Astrocyte (in vitro differentiated cells and primary cell): ENCODE data around the gene NTM. TPM values are rescaled to one million over a fixed set of nuclear protein-coding genes. Genes with fewer than 3 reads are reported as not detected.

ENCODE experiments used
- DNase-seq: peaks from one replicate; pipeline ENCODE4 v3.0.0-alpha.2; 2010; ENCODE audit warnings: low read depth
- FAIRE-seq: peaks from 2 replicates; lab custom pipeline; 2011; peaks lifted over from hg19 to GRCh38; lab: Jason Lieb, UNC
- H2AFZ ChIP-seq: 2 replicates; pipeline ENCODE4 v1.6.0; 2012; ENCODE audit warnings: low read depth, low read length, inconsistent platforms
- H3K27ac ChIP-seq: 2 replicates; pipeline ENCODE4 v1.5.1; 2011; ENCODE audit warnings: low read depth, low read length, inconsistent platforms
- H3K27me3 ChIP-seq: 2 replicates; pipeline ENCODE4 v1.6.0; 2011; ENCODE audit warnings: low read length, inconsistent platforms; ENCODE audit not compliant: insufficient read depth
- H3K36me3 ChIP-seq: 2 replicates; pipeline ENCODE4 v1.5.1; 2011; ENCODE audit warnings: low read length, inconsistent platforms; ENCODE audit not compliant: insufficient read depth
- H3K4me1 ChIP-seq: 2 replicates; pipeline ENCODE4 v1.5.1; 2011; ENCODE audit warnings: low read length, inconsistent platforms; ENCODE audit not compliant: insufficient read depth
- H3K4me2 ChIP-seq: 2 replicates; pipeline ENCODE4 v1.6.0; 2012; ENCODE audit warnings: low read length, inconsistent platforms
- H3K4me3 ChIP-seq: 2 replicates; pipeline ENCODE4 v1.5.1; 2011; ENCODE audit warnings: low read depth, mild to moderate bottlenecking, low read length, inconsistent platforms; ENCODE audit not compliant: insufficient read depth
- H3K79me2 ChIP-seq: 2 replicates; pipeline ENCODE4 v1.6.0; 2012; ENCODE audit warnings: mild to moderate bottlenecking, low read length, inconsistent platforms; ENCODE audit not compliant: insufficient read depth
- H3K9ac ChIP-seq: 2 replicates; pipeline ENCODE4 v1.6.0; 2012; ENCODE audit warnings: mild to moderate bottlenecking, low read length, inconsistent platforms
- H3K9me3 ChIP-seq: 2 replicates; pipeline ENCODE4 v1.5.1; 2012; ENCODE audit warnings: low read depth, mild to moderate bottlenecking, low read length, inconsistent platforms; ENCODE audit not compliant: insufficient read depth
- H4K20me1 ChIP-seq: 2 replicates; pipeline ENCODE4 v1.6.0; 2012; ENCODE audit warnings: low read length, inconsistent platforms; ENCODE audit not compliant: insufficient read depth
- H3K27ac Mint-ChIP-seq: one replicate; pipeline ENCODE4 v1.8.0; 2021; ENCODE audit warnings: mild to moderate bottlenecking, mixed read lengths; ENCODE audit not compliant: unreplicated experiment
- H3K27me3 Mint-ChIP-seq: one replicate; pipeline ENCODE4 v1.8.0; 2021; ENCODE audit warnings: low read depth, mixed read lengths; ENCODE audit not compliant: unreplicated experiment
- H3K36me3 Mint-ChIP-seq: one replicate; pipeline ENCODE4 v1.8.0; 2021; ENCODE audit warnings: low read depth, mixed read lengths; ENCODE audit not compliant: unreplicated experiment
- H3K4me1 Mint-ChIP-seq: one replicate; pipeline ENCODE4 v1.8.0; 2021; ENCODE audit warnings: low read depth, mixed read lengths; ENCODE audit not compliant: unreplicated experiment
- H3K4me3 Mint-ChIP-seq: one replicate; pipeline ENCODE4 v1.8.0; 2021; ENCODE audit warnings: mild to moderate bottlenecking, moderate library complexity, mixed read lengths; ENCODE audit not compliant: unreplicated experiment
- H3K9me3 Mint-ChIP-seq: one replicate; pipeline ENCODE4 v1.8.0; 2021; ENCODE audit warnings: mild to moderate bottlenecking, mixed read lengths; ENCODE audit not compliant: unreplicated experiment
- CTCF ChIP-seq: IDR thresholded peaks from 2 replicates; pipeline ENCODE4 v1.5.1; 2011; ENCODE audit warnings: low read depth, mild to moderate bottlenecking, inconsistent platforms, low read length, moderate library complexity; ENCODE audit not compliant: insufficient read depth
- EZH2 ChIP-seq: IDR thresholded peaks from 2 replicates; pipeline ENCODE4 v1.6.1; 2012; ENCODE audit warnings: mild to moderate bottlenecking, low read length, inconsistent platforms; ENCODE audit not compliant: insufficient read depth
- total RNA-seq: library from RNA; stranded (reverse); gene quantifications from 2 replicates; pipeline ENCODE4 v1.2.1, GENCODE V29; 2021

NTM gene
- total RNA-seq, 1 donor from 2014 or later, result 98.2 TPM

DNA sequence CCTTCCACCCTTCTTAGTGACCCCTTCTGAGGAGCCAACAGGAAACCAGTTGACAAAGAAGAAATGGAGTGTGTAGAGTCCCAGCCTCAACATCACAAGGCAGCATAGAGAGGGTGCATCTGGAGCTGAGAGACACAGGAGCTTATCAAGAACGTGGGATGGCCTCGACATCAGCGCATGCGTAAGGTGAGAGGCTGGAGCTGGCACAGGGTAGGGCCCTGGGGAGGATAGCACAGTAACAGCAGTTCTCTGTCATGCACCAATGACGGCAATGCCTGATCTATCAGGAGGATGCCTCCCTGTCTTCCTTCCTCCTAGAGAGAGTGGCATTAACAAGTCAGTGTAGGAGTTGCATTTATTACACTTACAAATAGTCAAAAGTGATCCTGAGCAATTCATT is 426.1 kb downstream of the NTM start:
- no peaks in the 10 kb centered on the region for H3K9me3 Mint-ChIP-seq
- no peak overlapping the region for H3K9ac ChIP-seq

DNA sequence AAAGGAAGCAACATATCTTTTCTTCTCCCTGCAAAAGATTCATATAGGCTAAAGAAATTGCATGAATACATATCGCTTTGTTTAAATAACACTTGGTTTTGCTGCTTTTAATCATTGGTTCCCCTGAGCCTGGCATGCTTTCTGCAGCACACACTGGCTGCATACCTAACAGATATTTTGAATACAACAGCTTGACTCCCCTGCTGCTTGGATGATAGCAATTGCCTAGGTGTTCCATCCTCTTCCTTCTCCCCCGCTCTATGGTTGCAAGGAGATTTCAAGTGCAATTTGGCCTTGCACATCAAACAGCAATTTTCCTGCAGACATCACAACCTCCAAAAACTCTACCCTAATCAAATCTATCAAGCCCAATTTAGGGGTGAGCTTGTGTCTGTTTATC is 430.0 kb downstream of the NTM start:
- no peaks in the 10 kb centered on the region for H3K4me1 Mint-ChIP-seq
- H2AFZ ChIP-seq, result no peak overlapping the region
- H3K36me3 Mint-ChIP-seq, result no peaks in the 10 kb centered on the region
- H3K27me3 ChIP-seq, result peaks cover 4% of the 10 kb centered on the region
- no peaks in the 10 kb centered on the region for H3K9me3 ChIP-seq
- H3K4me1 ChIP-seq, result no peaks in the 10 kb centered on the region
- H3K79me2 ChIP-seq, result no peaks in the 10 kb centered on the region
- no peak overlapping the region for H3K27ac Mint-ChIP-seq
- H3K4me3 Mint-ChIP-seq, result no peak overlapping the region
- TF ChIP-seq CTCF (no peak), EZH2 (no peak)
- no peak overlapping the region for H3K4me3 ChIP-seq
- H3K27ac ChIP-seq, result no peak overlapping the region
- no peak overlapping the region for H3K9ac ChIP-seq
- DNase-seq (no peak), FAIRE-seq (no peak)
- H3K4me2 ChIP-seq, result no peak overlapping the region
- H3K27me3 Mint-ChIP-seq, result peaks cover 55% of the 10 kb centered on the region
- H3K36me3 ChIP-seq, result no peaks in the 10 kb centered on the region
- peaks cover 3% of the 10 kb centered on the region for H3K9me3 Mint-ChIP-seq
- H4K20me1 ChIP-seq, result no peaks in the 10 kb centered on the region

More for the DNA sequence above, 426.1 kb downstream of the NTM start:
- TF ChIP-seq CTCF (no peak), EZH2 (no peak)
- Histone ChIP-seq H3K27ac (no peak overlapping the region), H3K4me1 (no peaks in the 10 kb centered on the region), H3K9me3 (no peaks in the 10 kb centered on the region), H3K4me3 (no peak overlapping the region), H3K79me2 (no peaks in the 10 kb centered on the region), H2AFZ (no peak overlapping the region), H3K4me2 (no peak overlapping the region), H4K20me1 (no peaks in the 10 kb centered on the region), H3K36me3 (no peaks in the 10 kb centered on the region), H3K27me3 (peaks cover 7% of the 10 kb centered on the region)
- Mint-ChIP-seq H3K27ac (no peak overlapping the region), H3K4me3 (no peak overlapping the region), H3K27me3 (peaks cover 34% of the 10 kb centered on the region), H3K4me1 (peaks cover 6% of the 10 kb centered on the region), H3K36me3 (no peaks in the 10 kb centered on the region)
- DNase-seq (no peak), FAIRE-seq (no peak)

DNA sequence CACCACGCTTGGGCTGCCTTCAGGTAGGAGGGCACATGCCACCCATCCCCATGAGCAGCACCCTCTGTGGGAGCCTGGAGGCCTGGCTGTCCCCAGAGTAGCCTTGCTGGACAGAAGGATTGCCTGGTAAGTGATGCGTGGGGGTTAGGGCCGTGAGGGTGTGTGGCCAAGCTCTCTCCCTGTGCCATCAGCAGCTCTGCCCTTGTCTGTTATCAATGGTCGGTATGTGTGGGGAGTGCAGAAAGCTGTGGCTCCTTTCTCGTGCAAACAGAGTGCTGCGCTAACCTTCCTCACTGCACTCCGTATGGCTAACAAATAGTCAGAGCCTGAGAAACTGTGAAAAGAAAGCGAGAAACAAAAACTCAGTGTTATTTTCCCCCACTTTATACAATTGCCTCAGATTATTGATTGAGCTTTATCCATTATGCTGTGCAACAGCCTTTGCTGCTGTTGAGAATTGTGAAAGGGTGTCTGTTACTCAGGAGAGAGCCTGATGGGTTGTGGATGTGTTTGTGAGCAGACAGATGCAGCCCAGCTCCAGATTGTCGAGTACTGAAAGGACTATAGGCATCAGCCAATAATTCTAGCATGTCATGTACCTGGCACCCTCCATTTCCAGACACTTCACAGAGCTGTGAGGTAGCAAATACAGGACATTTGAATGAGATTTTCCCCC is 432.2 kb downstream of the NTM start:
- no peak overlapping the region for H3K4me2 ChIP-seq
- Mint-ChIP-seq H3K27me3 (peaks cover 46% of the 10 kb centered on the region), H3K9me3 (peaks cover 3% of the 10 kb centered on the region)

More for the DNA sequence above, 432.2 kb downstream of the NTM start:
- Histone ChIP-seq H3K4me3 (no peak overlapping the region), H3K27me3 (peaks cover 4% of the 10 kb centered on the region), H3K27ac (no peak overlapping the region), H3K36me3 (no peaks in the 10 kb centered on the region), H4K20me1 (no peaks in the 10 kb centered on the region), H3K79me2 (no peaks in the 10 kb centered on the region), H3K4me1 (no peaks in the 10 kb centered on the region), H3K9ac (no peak overlapping the region), H3K9me3 (no peaks in the 10 kb centered on the region), H2AFZ (no peak overlapping the region)
- Mint-ChIP-seq H3K4me3 (no peak overlapping the region), H3K4me1 (no peaks in the 10 kb centered on the region), H3K36me3 (no peaks in the 10 kb centered on the region), H3K27ac (no peak overlapping the region)
- DNase-seq, result no peak
- TF ChIP-seq CTCF (no peak), EZH2 (no peak)
- FAIRE-seq, result no peak
